ENCODE results near the gene LAMC2.

DNA sequence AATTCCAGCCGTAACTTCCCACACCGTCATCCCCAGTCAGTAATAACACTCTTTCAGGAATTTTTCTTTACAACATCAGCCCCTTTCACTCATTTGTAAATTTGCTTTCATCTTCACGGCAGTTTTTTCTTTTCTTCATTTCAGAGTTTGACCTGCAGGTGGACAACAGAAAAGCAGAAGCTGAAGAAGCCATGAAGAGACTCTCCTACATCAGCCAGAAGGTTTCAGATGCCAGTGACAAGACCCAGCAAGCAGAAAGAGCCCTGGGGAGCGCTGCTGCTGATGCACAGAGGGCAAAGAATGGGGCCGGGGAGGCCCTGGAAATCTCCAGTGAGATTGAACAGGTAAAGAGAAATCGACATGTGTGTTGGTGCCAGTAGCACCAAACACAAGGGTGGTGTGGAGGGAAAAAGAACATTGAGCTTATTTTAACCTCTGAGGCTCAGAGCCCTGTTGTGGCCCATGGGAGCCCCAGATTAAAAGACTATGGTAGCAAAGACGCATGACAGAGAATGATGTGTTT, 53.2 kb downstream of the LAMC2 start:
- no peak; the same call in 1 of the 2 replicates for TF ChIP-seq CTCF (IDR thresholded peaks at IDR 0.05; ENCODE audit: low read length)
- TF ChIP-seq EZH2 (optimal IDR thresholded peaks at IDR 0.05; ENCODE audit: low read depth, low read length), result no peak
- no peak for TF ChIP-seq EZH2phosphoT487 (IDR thresholded peaks at IDR 0.05; ENCODE audit: low read length)

Measured in MM.1S (cell line).